MG63 (cell line): ENCODE data around the gene HGD. TPM values are rescaled to one million over a fixed set of nuclear protein-coding genes. Genes with fewer than 3 reads are reported as not detected.

Experiments used
- total RNA-seq: library from RNA; depleted of rRNA; stranded (reverse); fragments of >200 nt; shearing (Covaris generic); gene quantifications from 2 replicates; pipeline ENCODE4 v1.2.3, GENCODE V29; 2014; ENCODE audit warnings: low replicate concordance; rRNA removed

HGD gene
- total RNA-seq, 1 experiment from 2014 or later: not detected

Other genes with a start within 250 kb of the HGD start
- gene FSTL1, start 231.2 kb downstream of the HGD start, total RNA-seq: 642 and 656 TPM in 2 replicates
- gene NDUFB4, start 85.9 kb downstream of the HGD start, total RNA-seq: 190 and 205 TPM in 2 replicates
- 10.3 and 11.1 TPM in 2 replicates for gene RABL3, start 60.3 kb upstream of the HGD start, total RNA-seq
- 13.1 and 16.5 TPM in 2 replicates for gene GTF2E1, start 60.5 kb upstream of the HGD start, total RNA-seq
- not detected in 2 replicates for gene STXBP5L, start 226.0 kb upstream of the HGD start, total RNA-seq